CD4-positive, alpha-beta T cell treated with Interleukin-15 for 1 hour (primary cell): ENCODE data around the gene PKN2.
A peak's percentile ranks its signal among the peaks of the same experiment; 100 is the strongest.

Source experiments
- DNase-seq: peaks from one replicate; pipeline ENCODE4 v3.0.0-alpha.2; 2020

PKN2 gene

DNA sequence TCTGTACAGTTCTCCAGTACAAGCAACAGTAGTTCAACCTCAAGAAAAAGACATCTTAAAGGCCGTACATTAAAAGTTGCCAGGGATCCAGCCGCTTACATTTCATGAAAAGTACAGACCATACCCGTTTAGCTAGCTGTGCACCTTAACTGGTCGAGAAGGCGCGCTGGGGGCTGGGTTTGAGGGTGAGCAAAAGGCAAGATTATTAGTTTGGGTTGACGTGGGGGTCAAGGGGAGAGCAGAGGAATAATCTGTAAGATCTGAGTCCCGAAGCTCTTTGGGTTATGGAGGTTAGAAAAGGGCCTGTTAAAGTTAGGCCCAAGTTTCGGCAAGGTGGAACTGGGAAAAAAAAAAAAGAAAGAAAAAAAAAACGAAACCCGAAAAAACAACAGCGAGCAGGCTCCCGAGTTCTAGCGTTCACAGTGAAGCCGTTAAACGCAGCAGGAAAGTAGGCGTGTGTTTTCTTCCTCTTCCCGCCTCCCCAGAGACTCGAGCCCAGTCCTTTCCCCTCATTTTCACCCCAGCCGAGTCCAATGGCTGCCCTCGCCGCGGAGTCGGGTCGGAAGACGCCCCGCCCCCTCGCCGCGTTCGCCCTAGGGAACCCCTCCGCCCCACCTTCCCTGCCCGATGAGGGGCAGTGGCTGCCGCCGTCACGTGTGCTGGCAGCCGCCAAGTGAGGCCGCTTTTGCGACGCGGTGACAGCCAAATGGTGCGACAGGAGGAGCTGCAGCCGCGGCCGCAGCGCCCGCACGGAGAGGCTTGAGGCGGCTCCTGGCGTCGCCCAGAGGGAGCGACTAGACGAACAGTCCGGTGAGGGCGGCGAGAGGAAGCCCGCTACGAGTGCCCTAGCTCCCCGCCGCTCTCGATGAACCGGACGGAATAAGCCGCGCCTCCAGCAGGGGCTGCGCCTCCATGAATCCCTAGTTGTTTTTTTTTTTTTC, at the start of gene PKN2:
TSS of gene PKN2 (plus strand) at position 733 of the 941 bp plus-strand sequence. CDS start 308 bp downstream, outside the sequence.
- peak; percentile 98 for DNase-seq

DNA sequence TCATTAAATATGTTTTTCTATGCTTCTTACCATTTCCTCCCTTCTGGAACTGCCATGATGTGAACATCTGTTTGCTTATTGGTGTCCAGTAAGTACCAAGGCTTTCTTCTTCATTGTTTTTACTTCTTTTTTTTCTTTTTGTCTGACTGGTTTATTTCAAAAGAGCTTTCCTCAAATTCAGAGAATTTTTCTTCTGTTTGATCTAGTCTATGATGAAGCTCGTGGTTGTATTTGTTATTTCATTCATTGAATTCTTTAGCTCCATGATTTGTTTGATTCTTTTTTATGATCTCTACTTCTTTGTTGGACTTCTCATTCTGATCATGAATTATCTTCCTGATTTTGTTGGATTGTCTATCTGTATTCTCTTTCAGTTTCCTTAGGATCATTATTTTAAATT, 49.5 kb upstream of the PKN2 start:
- DNase-seq: no peak

DNA sequence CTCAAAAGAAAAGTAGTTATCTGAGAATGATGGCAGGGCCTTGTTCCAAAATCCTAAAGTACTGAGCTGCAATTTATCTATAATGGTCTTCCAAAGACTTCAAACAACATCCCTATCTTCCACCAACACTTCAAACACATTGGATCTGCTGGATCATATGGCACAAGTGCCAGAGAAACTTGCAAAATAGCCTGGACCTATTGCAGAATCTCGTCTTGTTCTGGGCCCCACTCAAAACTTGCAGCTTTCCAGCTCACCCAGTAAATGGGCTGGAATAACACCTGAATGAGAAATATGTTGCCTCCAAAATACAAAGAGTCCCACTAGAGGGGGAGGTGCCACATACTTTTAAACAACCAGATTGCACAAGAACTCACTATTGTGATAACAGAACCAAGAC, 44.0 kb upstream of the PKN2 start:
- no peak for DNase-seq

DNA sequence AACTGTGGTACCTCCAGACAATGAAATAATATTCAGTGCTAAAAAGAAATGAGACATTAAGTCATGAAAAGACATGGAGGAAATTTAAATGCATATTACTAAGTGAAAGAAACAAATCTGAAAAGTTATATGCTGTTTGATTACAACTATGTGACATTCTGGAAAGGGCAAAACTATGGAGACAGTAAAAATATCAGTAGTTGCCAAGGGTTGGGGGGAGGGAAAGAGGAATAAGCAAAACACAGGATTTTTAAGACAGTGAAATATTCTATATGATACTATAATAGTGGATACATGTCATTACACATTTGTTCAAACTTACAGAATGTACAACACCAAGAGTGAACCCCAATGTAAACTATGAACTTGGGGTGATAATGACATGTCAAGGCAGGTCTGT, 38.2 kb upstream of the PKN2 start:
- DNase-seq: no peak

DNA sequence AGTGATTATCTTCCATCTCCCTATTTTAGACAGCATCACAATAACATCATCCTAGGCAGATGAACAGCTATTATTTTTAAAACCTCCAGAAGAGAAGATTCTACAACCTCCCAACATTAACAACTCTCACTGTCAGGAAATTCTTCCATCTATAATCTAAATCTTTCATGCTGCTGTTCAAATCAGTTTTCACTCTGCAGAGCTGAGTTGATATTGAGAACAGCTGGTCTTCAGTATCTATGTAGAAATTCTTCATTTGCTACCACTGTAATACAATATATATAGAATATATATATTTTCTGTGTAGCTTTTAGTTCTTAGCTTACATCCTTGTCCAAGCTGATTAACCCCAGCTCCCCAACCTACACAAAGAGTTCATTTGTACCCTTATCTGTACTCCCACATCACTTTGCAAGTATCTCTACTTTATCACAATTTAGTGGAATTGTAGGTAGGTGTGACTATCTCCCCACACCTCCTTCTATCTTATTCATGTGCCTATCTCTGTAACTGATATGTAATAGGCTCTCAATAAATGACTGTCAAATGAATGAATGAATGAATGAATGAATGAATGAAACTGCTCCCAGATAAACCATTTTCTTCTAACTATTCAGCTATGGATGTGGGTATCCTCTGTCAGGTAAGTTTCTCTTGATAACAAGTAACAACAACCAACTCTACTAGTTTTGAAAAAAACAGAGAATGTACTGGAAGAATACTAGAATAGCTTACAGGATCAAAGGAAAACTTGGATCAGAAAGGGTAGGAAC, 37.4 kb upstream of the PKN2 start:
- DNase-seq: no peak

DNA sequence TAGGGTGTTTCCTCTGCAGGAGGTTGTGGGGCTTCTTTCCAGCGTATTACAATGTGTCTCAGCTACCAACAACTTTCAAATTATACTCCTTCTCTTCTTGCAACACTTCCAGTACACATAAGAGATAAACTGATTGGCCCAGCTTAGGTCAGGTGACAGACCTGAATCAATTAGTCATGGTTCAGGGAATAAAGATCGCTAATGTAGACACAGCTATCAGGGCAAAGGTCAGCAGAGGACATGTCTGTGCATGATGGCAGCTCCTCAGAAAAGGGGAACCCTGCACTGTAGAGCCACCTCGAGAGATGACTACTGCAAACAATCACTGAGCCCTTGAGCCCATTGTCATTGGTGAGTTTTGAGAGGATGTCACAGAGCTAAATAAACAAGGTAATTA, 36.8 kb upstream of the PKN2 start:
- no peak for DNase-seq

DNA sequence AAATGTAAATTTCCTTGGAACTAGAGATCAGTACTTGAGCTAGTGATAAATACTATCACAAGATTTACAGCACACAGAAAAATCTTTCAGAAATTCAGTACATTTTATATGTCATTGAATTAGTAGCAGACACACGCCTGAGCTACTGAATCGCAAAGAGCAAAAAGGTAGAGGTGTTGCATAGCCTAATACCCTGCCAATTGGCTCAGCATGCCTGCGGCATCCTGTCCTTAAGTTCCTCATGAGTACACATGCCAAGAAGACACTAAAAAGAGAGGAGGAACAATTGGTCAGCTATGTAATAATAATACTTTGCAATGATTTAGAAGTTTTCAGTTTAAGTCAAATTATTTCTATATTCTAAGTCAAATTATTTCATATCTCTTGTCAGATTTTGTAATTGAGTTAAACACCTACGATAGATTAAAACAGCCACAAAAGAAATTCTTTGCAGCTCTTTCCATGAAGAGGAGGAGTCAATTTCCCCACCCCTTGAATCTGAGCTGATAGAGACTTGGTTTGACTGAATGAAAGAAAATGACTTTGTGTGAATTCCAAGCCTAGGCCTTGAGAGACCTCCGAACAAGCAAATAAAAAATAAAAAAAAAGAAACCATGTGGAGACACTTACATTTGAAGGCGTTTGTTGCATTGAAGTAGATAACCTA, 36.2 kb upstream of the PKN2 start:
- DNase-seq: no peak

DNA sequence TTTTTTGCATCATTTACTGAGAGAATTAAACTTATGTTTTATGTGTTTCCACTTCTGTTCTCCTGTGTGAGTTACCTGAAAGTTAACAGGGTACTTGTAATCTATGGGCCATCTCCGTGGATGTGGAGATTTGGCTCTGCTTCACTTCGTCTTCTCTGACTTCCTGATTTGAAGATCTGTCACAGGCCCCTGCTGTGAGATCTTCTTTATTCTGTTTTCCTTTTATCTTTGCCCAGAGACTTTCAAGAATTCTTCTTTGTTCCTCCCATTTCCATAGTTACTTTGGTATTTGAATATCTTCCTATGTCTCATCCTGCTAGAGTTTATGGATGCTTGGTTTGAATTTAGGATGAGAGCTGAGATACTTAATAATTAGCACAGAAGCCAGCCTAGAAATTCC, 35.4 kb upstream of the PKN2 start:
- no peak for DNase-seq

DNA sequence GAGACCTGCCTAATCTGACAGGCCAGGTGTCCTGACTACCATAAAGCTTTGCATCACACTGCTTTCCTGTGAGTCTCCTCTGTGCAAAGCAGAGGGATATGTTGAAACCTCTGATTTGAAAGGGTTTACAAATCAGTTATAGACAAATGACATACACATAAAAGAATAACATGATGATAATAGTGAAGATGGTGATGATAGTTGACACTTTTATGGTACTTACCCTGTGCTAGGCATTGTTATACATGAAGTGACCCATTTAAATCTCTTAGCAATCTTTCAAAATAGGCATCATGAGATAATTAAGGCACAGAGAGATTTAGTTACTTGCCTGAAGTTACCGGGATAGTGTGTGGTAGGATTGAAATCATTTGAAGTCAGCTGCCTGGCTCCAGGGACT, 34.1 kb upstream of the PKN2 start:
- no peak for DNase-seq

DNA sequence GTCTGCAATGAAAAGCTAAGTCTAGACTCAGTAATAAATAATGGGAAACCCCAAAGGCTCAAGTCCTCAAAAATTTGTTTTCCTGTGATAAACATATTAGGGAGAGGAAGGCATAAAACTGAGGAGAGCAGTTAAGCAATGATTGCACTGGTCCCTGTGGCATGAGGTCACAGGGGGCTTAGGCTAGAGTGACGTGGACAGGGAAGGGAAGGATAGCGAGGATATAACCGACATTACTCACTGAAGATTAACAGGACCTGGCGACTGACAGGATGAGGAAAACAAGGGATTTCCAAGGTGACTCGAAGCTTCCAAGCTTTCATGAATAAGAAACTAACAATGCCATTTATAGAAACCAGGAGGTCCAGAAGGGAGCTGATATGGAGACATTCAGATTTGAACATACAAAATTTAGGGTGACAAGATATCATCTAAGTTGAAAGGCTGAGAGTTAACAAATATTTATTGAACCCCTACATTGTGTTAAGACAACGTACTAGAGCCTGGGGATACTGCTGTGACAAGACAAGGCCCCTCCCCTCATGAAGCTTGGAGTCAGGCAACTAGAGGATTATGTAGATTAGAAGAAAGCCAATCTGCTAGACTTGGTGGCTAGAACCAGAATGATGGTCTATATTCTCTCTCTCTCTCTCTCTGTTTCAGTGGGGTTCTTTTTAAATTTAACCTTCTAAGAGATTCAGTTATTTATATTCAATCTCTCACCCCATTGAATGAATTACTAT, 33.2 kb upstream of the PKN2 start:
- DNase-seq: no peak

DNA sequence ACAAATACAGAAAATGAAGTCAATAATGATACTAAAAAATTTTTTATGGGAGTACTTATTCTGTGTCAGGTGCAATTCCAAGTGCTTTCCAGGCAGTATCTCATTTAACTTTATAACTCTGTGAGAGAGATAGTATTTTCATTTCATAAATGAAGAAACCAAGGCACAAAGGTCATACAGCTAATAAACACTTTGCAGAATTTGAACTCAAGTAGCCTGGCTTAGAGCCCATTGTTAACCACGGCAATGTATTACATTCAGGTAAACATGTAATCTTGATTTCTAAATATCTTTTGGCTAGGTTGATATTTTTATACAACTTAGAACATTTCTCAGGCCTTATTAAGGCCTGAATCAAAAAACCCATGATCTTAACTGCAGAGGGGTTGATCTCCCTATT, 28.9 kb upstream of the PKN2 start:
- DNase-seq: no peak

DNA sequence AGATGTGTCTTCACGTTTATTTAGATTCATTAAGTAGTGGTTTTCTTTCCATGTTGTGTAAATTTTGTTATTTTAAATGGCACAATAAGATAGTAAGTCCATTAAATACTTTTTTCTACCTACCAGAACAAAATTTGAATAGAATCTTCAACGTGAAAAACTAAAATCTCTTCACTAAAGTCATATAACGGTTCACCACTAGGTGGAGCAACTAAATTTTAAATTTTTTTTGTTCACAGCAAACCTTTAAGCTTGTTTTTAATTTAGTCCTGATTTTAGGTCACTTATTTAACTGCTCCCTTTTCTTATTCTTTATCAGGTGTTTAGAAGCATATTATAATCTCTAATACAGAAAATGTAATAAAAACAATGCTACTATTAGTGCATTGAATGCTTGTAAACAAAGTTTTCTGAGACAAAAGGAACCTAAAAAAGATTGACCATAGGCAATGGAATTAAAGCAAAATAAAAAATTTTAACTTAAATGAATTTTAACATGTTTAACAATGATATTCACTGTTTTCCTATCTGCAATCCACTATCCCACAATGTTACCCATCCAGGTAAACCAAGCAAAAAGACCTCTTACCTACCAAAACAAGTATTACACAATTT, 28.3 kb upstream of the PKN2 start:
- no peak for DNase-seq

DNA sequence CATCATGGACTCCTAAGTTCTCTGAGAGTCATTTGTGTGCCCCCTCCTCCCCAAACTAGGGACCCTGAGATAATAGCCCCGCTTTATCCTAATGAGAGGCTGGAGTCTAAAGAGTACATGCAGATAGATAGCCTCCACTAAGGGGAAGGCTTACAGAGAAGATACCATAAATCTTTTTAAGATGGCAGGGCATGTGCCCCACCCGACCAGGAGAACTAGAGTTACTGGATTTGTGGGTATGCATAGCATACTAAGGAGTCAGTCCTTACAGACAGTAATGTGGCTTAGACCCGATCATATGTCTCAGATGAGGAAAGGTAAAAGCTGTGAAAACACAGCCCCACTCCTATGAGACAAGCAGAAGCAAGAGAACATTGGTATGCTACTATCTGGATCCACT, 25.7 kb upstream of the PKN2 start:
- no peak for DNase-seq

DNA sequence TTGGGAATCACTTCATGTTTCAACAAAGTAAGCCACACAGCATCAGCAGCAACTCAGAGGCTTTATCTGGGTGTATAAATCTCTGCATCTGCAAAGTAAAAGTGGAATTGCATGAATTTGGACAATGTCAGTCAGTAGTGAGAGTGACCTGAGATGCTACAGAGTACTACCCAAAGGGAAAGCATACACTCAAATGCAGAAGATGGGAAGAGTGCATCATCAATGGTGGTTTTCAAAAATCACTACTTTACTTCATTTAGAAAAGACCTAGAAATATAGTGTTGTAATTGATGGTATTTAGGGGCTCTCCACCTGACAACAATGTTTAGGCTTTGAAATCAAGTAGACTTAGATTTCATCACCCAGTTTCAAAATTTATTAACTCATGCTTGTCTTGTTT, 24.5 kb upstream of the PKN2 start:
- DNase-seq: no peak

DNA sequence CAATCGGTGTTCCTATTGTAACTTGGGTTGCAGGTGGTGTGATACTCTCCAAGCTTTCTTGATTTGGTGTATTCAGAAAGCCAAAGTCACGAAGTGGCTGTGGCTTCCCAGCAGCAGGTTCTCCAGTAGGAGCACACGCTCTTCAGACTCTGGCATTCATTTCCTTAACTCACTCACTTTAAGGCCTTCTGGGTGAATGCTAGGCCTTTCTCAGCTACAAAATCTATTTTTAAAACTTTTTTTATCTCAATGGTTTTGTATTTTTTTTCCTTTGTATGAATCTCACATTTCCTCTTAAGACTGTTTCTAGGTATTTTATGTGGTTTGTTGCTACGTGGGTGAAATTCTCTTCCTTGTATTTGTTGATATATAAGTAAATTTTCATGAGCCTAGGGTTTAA, 22.9 kb upstream of the PKN2 start:
- no peak for DNase-seq

DNA sequence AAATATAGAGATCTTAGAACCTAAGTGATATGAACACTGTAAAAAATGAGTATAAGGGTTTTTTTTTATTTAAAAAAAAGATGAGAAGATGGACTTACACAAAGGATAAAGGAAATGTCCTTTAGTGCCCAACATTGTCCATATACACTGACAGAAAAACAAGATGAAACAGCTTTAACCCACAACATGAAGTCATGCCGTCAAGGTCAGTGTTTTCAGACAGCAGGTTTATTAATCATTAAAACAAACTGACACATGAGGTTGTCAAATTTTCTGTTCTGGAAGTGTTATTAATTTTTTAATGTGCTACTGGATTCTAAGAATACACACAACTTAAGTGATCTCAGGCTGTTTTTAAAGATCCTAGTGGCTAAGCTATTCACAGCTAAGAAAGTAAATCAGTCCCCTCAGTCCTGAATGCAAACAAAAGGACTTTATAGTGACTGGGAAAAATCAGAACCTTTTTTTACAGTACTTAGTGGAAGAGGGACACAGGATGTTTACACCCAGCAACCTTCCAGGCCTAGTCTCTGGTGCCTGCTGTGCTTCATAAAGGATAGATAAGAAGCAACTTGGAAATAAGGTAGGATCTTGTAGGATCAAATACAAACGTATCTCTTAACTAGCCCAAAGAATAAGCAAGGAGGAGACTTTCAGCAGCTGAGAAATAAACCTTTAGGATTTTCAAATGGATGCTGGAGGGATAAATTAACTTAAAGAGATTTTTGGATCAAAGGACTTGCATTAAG, 21.9 kb upstream of the PKN2 start:
- no peak for DNase-seq

DNA sequence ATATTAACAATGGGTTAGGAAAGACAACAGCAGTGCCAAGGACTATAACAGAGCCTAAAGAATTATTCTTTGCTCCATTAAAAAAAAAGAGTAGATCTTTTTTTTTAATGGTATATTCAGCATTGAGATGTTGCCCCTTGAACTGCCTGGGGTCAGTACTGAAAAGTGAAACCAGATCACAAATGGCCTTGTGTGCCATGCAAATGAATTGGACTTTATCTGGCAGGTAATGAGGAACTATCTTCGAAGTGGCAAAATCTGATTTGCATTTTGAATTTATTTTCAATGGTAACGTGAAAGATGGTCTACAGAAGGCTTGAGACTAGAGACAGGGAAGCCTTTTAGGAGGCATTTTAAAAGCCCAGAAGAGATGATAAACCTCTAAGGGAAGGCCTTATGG, 21.4 kb upstream of the PKN2 start:
- no peak for DNase-seq

DNA sequence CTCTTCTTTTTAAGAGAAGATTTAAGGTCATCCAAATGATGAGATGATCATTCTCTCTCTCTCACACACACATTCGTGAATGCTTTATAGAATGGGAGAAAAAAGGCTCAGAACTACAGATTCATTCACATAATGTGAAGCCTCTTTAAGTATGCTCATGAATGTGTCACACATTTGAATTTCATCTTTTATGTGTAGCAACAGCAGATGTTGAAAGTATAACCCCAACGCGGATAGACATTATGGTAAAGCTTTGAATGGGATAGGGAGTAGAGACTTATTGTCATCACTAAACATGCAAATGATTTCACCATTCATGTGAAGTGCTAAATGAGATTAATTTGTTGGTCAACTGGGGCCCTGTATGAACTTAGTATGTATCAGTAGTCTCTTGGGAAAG, 15.7 kb upstream of the PKN2 start:
- DNase-seq: no peak

DNA sequence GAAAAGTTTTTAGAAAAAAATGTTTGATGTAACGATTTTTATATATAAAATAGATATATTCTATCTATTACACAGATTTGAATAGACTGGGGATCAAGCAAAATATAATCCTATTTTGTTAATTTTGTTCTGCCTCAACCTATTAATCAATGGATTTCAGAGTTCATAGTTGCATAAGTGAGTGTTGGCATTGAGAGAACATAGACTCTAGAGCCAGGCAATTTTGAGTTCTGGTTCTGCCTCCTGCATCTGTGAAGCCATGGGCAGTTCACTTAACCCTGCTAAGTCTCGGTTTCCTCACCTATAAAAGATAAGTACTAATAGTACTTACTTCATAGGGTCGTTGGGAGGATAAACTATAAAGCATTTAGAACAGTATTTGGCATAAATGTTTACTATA, 13.6 kb upstream of the PKN2 start:
- no peak for DNase-seq

DNA sequence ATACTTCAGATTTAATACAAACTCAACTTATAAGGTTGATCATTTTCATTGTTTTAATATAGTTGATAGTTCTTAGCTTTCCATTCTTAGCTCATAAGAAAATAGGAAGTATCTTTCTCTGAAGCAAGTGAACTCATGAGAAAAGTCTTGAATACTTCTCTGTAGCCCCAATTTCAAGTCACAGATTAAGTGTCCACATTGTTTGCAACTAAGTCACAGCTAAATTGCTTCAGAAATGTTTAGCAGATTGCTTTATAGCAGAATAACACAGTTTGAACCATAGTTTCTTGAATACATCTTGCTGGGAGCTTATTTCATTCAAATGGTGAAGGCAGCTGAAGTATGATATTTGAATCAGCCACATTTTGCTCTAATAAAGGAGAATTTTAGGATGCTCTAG, 10.6 kb upstream of the PKN2 start:
- no peak for DNase-seq

DNA sequence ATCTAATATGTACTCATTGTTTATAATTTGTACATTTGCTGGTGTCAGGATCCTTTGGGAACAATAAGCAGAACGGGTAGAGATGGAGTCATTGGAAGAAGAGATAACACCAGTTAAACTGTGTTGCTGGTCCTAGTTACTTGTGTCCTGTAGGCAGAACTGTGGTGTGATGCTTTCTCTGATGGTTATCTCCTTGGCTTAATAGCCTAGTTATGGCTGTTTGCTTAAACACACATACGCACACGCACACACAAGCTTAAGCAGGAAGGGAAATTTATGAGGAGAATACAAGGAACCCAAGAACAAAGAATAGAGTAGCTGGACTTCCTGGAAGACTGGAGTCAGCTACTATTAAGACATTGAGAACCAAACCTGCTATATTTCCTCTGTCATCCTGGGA, 5.7 kb upstream of the PKN2 start:
- DNase-seq: no peak

DNA sequence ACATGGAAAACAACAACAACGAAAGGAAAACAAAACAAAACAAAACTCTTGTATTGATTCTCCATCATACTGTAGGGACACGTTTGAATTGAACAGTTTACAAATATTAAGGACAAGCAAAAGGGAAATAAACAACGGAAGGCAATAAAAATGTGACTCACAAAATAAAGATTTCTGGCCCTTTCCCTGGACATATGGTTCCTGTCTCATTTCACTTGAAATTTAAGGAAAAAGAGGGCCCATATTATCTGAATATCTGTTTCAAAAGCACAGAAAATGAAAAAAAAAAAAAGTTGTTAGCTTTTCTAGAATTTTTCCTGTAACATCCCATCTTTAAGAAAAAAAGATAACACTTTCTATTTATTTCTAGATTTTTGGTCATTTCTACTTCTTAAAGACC, 3.6 kb upstream of the PKN2 start:
- no peak for DNase-seq
